CD4-positive, alpha-beta T cell treated with Interleukin-10 for 1 hour (primary cell): ENCODE data around the gene RCBTB1.
A peak's percentile ranks its signal among the peaks of the same experiment; 100 is the strongest.

Experiments used
- DNase-seq: peaks from one replicate; pipeline ENCODE4 v3.0.0-alpha.2; 2020

The RCBTB1 gene

GRCh38 chr13:49553888-49554287 is 31.5 kb downstream of the RCBTB1 start:
- DNase-seq, result no peak

GRCh38 chr13:49550942-49551644 is 34.3 kb downstream of the RCBTB1 start:
- no peak for DNase-seq

- DNase-seq, result no peak
Observed at GRCh38 chr13:49549289-49549688, 36.1 kb downstream of the RCBTB1 start.

GRCh38 chr13:49546561-49546960 is 38.8 kb downstream of the RCBTB1 start:
- no peak for DNase-seq

GRCh38 chr13:49545661-49546060 is 39.7 kb downstream of the RCBTB1 start:
- DNase-seq, result no peak

- no peak for DNase-seq
Observed at GRCh38 chr13:49543656-49544055, 41.7 kb downstream of the RCBTB1 start.

GRCh38 chr13:49540552-49540951 is 44.8 kb downstream of the RCBTB1 start:
- DNase-seq, result peak; percentile 9

GRCh38 chr13:49539746-49540145 is 45.6 kb downstream of the RCBTB1 start:
- no peak for DNase-seq

- DNase-seq, result no peak
Observed at GRCh38 chr13:49539313-49539712, 46.0 kb downstream of the RCBTB1 start.

GRCh38 chr13:49538404-49538803 is 47.0 kb downstream of the RCBTB1 start:
- DNase-seq, result no peak

- DNase-seq, result no peak
Observed at GRCh38 chr13:49536144-49536873, 49.0 kb downstream of the RCBTB1 start.

GRCh38 chr13:49533591-49534269 is 51.6 kb downstream of the RCBTB1 start:
- no peak for DNase-seq

- DNase-seq, result no peak
Observed at GRCh38 chr13:49533011-49533410, 52.3 kb downstream of the RCBTB1 start.

- DNase-seq, result no peak
Observed at GRCh38 chr13:49532593-49532992, 52.8 kb downstream of the RCBTB1 start.

- DNase-seq, result no peak
Observed at GRCh38 chr13:49530457-49530856, 54.9 kb downstream of the RCBTB1 start.

GRCh38 chr13:49528161-49528560 is 57.2 kb downstream of the RCBTB1 start:
- no peak for DNase-seq

GRCh38 chr13:49527123-49527522 is 58.2 kb downstream of the RCBTB1 start:
- DNase-seq, result no peak

GRCh38 chr13:49524740-49525501 is 60.4 kb downstream of the RCBTB1 start:
- no peak for DNase-seq

GRCh38 chr13:49521224-49521623 is 64.1 kb downstream of the RCBTB1 start:
- no peak for DNase-seq

GRCh38 chr13:49517461-49517860 is 67.9 kb downstream of the RCBTB1 start:
- peak; percentile 19 for DNase-seq

- no peak for DNase-seq
Observed at GRCh38 chr13:49516467-49516866, 68.9 kb downstream of the RCBTB1 start.

GRCh38 chr13:49512578-49512977 is 72.8 kb downstream of the RCBTB1 start:
- DNase-seq, result no peak

GRCh38 chr13:49503951-49504350 is 81.4 kb downstream of the RCBTB1 start:
- DNase-seq, result no peak
